Transverse colon (tissue), 4 donors: ENCODE results near the gene CDCA3. TPM values are rescaled to one million over a fixed set of nuclear protein-coding genes. Genes with fewer than 3 reads are reported as not detected.

Experiments
- DNase-seq: peaks from one replicate; pipeline ENCODE4 v3.0.0-alpha.2; 2019
- H3K27ac ChIP-seq, 4 donors: fragments of 200-600 bp; sonication (generic); 2 replicates each; pipeline ENCODE4 v1.5.1; 2016 to 2018; ENCODE audit warnings: inconsistent platforms in 4 of 4
- H3K27me3 ChIP-seq: fragments of 200-600 bp; sonication (generic); 2 replicates; pipeline ENCODE4 v1.5.1; 2017; ENCODE audit warnings: inconsistent platforms
- H3K36me3 ChIP-seq, 4 donors: fragments of 200-600 bp; sonication (generic); 2 replicates each; pipeline ENCODE4 v1.5.1; 2017 to 2019; ENCODE audit warnings: inconsistent platforms in 4 of 4
- H3K4me1 ChIP-seq, 4 donors: fragments of 200-600 bp; sonication (generic); 2 replicates each; pipeline ENCODE4 v1.5.1; 2017 to 2020; ENCODE audit warnings: inconsistent platforms in 4 of 4
- H3K4me3 ChIP-seq, 4 donors: fragments of 200-600 bp; sonication (generic); 1 replicate in 1 of 4; 2 replicates in 3 of 4; pipeline versions ENCODE4 v1.5.1 to v1.6.1; 2017 to 2019; ENCODE audit warnings: inconsistent platforms in 4 of 4
- H3K9me3 ChIP-seq, 2 donors: fragments of 200-600 bp; sonication (generic); 2 replicates each; pipeline ENCODE4 v1.5.1; 2017 to 2019; ENCODE audit warnings: inconsistent platforms in 2 of 2
- EP300 ChIP-seq: sonication (generic); formaldehyde crosslinking; IDR thresholded peaks from one replicate; pipeline ENCODE4 v1.6.1; 2017; ENCODE audit warnings: antibody characterized with exemption, low read depth
- POLR2A ChIP-seq: fragments of 450-650 bp; IDR thresholded peaks from one replicate; pipeline ENCODE4 v1.6.1; 2016; ENCODE audit warnings: antibody characterized with exemption, mild to moderate bottlenecking, moderate library complexity
- POLR2AphosphoS5 ChIP-seq, 3 donors: sonication (generic); formaldehyde crosslinking; IDR thresholded peaks; one replicate each; pipeline ENCODE4 v1.6.1; 2016; ENCODE audit warnings: antibody characterized with exemption in 3 of 3
- WGBS, 2 donors: methylation state at CpG; one replicate each; pipeline ENCODE4 v1.1.5; 2018; ENCODE audit warnings: low coverage in 1 of 2; 5-methylcytosine and 5-hydroxymethylcytosine counted together
- in situ Hi-C, 4 donors: fragments of 200-750 bp; cut with MboI; loops; one replicate each; pipeline versions ENCODE4 v1.15.0 to v1.15.1; 2017; ENCODE audit warnings: low sequenced_read_pairs in 3 of 4, low pct_ligation_motif_present in 1 of 4, low pct_unique_long_range_greater_than_20kb in 1 of 4
- intact Hi-C: fragments of 100-400 bp; cut with DNase I; formaldehyde crosslinking; loops from one replicate; pipeline ENCODE4 v1.15.1; 2023; ENCODE audit warnings: low total_unique reads
- total RNA-seq, 4 donors: library from RNA; depleted of rRNA; stranded (reverse); fragments of >200 nt; gene quantifications; one replicate each; pipeline ENCODE4 v1.1.0, GENCODE V29; 2016
- TF ChIP-seq, protein P1 (sequence below), 5 experiments: fragments of 200-600 bp in 3 of 5; fragments of 450-650 bp in 2 of 5; sonication (generic) in 3 of 5; IDR thresholded peaks; 1 replicate in 2 of 5; 2 replicates in 3 of 5; pipeline ENCODE4 v1.5.1; 2016 to 2017; ENCODE audit warnings: antibody characterized with exemption in 5 of 5, inconsistent platforms in 3 of 5, mild to moderate bottlenecking in 2 of 5, moderate library complexity in 1 of 5

Gene CDCA3
- total RNA-seq, 4 donors from 2014 or later: 3.0 to 8.8 (median 3.3) TPM; not detected in 1

DNA sequence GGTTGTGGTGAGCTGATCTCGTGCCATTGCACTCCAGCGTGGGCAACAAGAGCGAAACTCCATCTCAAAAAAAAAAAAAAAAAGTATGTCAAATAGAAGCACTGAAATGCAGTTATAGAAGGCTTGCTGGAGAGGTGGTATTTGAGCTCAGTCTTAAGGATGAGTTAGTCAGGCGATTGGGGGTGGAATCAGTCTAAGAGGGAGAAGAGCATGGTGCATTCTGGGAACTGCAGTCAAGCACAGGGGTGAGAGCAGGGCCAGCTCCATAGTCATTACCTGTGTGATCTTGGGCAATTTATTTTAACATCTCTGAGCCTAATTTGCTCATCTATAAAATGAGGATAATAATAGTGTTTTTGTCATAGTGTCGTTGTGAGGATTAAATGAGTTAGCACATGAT, 16.2 kb downstream of the CDCA3 start:
- in situ Hi-C loops (loop anchor here in 2 of 4 donors (25.0 kb wide), 1 partner anchor 98 kb away; no protein-coding TSS in a partner anchor), intact Hi-C loops (no loop called here)
- 61 to 69% methylated on average over 4 to 5 of the region's 5 CpGs for WGBS, 2 donors
- H3K27ac ChIP-seq: no peak overlapping the region
- no peak for DNase-seq
- TF ChIP-seq POLR2A (no peak), POLR2AphosphoS5 (IDR thresholded peaks at IDR 0.05) (no peak), EP300 (no peak)
- TF ChIP-seq, protein P1, sequence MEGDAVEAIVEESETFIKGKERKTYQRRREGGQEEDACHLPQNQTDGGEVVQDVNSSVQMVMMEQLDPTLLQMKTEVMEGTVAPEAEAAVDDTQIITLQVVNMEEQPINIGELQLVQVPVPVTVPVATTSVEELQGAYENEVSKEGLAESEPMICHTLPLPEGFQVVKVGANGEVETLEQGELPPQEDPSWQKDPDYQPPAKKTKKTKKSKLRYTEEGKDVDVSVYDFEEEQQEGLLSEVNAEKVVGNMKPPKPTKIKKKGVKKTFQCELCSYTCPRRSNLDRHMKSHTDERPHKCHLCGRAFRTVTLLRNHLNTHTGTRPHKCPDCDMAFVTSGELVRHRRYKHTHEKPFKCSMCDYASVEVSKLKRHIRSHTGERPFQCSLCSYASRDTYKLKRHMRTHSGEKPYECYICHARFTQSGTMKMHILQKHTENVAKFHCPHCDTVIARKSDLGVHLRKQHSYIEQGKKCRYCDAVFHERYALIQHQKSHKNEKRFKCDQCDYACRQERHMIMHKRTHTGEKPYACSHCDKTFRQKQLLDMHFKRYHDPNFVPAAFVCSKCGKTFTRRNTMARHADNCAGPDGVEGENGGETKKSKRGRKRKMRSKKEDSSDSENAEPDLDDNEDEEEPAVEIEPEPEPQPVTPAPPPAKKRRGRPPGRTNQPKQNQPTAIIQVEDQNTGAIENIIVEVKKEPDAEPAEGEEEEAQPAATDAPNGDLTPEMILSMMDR (IDR thresholded peaks at IDR 0.05): no peak
- H3K27me3 ChIP-seq: peaks cover 7% of the 10 kb centered on the region
- no peaks in the 10 kb centered on the region for H3K36me3 ChIP-seq
- no peaks in the 10 kb centered on the region for H3K9me3 ChIP-seq
- peaks cover 0 to 1% (median 0%) of the 10 kb centered on the region in 4 donors for H3K4me1 ChIP-seq
- no peak overlapping the region for H3K4me3 ChIP-seq

DNA sequence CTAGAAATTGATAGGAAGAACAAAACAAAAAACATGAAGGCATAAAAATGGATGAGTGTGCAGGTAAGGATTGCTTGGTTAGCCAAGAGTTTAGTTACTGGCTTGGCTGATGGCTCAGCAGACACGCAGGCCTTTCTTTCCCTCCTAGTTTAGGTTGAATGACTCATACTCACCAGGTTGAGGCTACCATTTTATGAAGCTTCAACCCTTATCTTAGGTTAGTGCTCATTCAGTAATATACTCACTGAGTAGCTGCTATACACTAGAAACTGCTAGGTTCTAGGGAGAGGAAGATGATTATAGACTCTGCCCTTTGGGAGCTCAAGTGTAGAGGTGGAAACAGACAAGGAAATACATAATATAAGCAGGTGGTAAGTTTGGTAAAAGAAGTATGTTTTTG, 16.8 kb downstream of the CDCA3 start:
- Histone ChIP-seq H3K4me3 (no peak overlapping the region), H3K4me1 (peaks cover 0 to 7% (median 5%) of the 10 kb centered on the region in 4 donors), H3K27ac (no peak overlapping the region), H3K36me3 (no peaks in the 10 kb centered on the region), H3K27me3 (peaks cover 13% of the 10 kb centered on the region), H3K9me3 (no peaks in the 10 kb centered on the region)
- TF ChIP-seq EP300 (no peak), POLR2A (no peak), POLR2AphosphoS5 (IDR thresholded peaks at IDR 0.05) (no peak)
- TF ChIP-seq, protein P1 (IDR thresholded peaks at IDR 0.05): no peak
- WGBS, 2 donors: 40 to 53% methylated on average over 1 of the region's 1 CpG
- intact Hi-C loops: no loop called here
- no peak for DNase-seq
- in situ Hi-C loops: loop anchor here in 2 of 4 donors (25.0 kb wide), 1 partner anchor 97 kb away; no protein-coding TSS in a partner anchor

DNA sequence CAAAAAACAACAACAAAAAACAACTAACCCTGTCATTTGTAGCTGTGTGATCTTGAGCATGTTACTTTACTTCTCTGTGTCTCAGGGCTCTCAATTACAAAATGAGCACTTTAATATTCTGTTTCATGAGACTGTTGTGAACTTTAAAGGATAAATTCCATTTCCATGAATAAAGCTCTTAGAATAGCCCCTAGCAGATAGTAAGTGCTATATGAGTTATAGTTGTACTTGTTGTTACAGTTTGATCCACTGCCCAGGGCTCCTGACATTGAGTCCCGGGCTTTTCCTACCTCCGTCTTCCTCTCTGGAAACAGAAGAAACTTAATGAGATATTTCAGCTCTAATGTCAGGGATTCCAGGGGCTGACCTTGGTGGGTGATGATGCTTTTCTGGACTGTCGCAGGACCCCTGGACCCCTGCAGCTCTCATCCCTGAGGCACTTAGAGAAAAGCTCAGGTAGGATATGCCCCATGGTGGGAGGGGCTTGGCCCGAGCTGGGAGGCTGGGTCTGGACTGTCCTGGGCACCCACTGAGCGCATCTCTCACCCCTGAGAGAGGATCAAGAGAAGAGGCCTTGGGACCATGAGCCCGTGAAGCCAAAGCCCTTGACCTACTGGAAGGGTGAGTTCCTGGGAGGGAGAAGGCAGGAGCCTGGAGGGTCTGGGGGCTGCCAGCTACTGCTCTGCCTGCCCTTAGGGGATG, 17.7 kb downstream of the CDCA3 start:
- in situ Hi-C loops (loop anchor here in 2 of 4 donors (25.0 kb wide), 1 partner anchor 96 kb away; no protein-coding TSS in a partner anchor), intact Hi-C loops (no loop called here)
- Histone ChIP-seq H3K27ac (no peak overlapping the region), H3K4me3 (no peak overlapping the region), H3K4me1 (peaks cover 0 to 14% (median 12%) of the 10 kb centered on the region in 4 donors), H3K36me3 (no peaks in the 10 kb centered on the region), H3K27me3 (peaks cover 22% of the 10 kb centered on the region), H3K9me3 (no peaks in the 10 kb centered on the region)
- DNase-seq: no peak
- 67% methylated on average over 6 of the region's 6 CpGs; no CpG with 5 or more reads in 1 of the 2 donors for WGBS, 2 donors
- TF ChIP-seq POLR2AphosphoS5 (IDR thresholded peaks at IDR 0.05) (no peak), EP300 (no peak), POLR2A (no peak)
- TF ChIP-seq, protein P1 (IDR thresholded peaks at IDR 0.05): no peak

DNA sequence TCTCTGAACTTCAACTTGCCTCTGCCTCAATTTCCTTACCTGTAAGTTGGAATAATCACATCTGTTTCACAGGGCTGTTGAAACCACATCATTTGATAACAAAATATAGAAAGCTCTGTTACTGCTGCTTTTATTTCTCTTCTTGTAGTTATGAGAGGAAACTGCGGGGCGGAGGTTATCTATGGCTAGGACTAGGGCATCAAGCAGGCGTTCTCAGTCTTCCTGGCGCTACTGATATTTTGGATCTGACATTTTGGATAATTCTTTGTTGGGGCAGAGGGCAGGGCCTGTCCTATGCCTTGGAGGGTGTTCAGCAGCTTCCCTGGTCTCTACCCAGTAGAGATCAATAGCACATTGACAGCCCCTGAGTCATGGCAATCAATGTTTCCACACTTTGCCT, 19.0 kb downstream of the CDCA3 start:
- H3K36me3 ChIP-seq: no peaks in the 10 kb centered on the region
- no peak for TF ChIP-seq POLR2AphosphoS5 (IDR thresholded peaks at IDR 0.05)
- TF ChIP-seq, protein P1 (IDR thresholded peaks at IDR 0.05): no peak
- no peak for TF ChIP-seq POLR2A
- no peak for TF ChIP-seq EP300
- intact Hi-C loops: no loop called here

More for the DNA sequence above, 19.0 kb downstream of the CDCA3 start:
- Histone ChIP-seq H3K27ac (no peak overlapping the region), H3K4me1 (peaks cover 2 to 25% (median 18%) of the 10 kb centered on the region in 4 donors), H3K27me3 (peaks cover 32% of the 10 kb centered on the region), H3K4me3 (no peak overlapping the region), H3K9me3 (no peaks in the 10 kb centered on the region)
- DNase-seq: no peak
- WGBS, 2 donors: 85 to 86% methylated on average over 4 of the region's 4 CpGs
- in situ Hi-C loops: loop anchor here in 2 of 4 donors (25.0 kb wide), 1 partner anchor 95 kb away; no protein-coding TSS in a partner anchor
